ENCODE measurements around the gene INSRR.

The INSRR gene

DNA sequence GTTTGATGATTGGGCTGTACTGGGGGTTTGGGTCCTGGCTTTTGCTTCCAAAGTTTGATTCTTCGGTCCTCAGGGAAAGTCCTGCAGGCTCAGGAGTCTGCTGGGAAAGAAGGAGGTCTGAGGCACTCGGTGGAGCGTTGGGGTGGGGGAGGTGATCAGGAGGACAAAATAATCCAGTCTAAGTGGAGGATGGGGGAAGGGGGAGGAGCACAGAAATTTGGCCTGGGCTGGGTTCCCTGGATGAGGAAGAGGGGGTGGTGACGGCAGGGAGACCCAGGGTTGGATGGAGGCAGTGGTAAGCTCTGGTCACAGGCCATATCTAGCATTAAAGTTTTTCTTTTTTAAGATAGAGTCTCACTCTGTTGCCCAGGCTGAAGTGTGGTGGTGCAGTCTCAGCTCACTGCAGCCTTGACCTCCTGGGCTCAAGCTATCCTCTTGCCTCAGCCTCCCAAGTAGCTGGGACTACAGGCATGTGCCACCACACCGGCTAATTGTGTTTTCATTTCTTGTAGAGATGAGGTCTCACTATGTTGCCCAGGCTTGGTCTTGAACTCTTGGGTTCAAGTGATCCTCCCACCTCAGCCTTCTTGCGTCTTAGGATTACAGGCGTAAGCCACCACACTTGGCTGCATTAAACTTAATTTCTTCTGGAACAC, 49.1 kb downstream of the INSRR start:
- peaks cover 9% of the 10 kb centered on the region for H3K4me1 ChIP-seq (ENCODE audit: control insufficient read depth, insufficient read depth, low read length)
- H3K36me3 ChIP-seq (ENCODE audit: control insufficient read depth, insufficient read depth, low read length), result no peaks in the 10 kb centered on the region
- H3K4me3 ChIP-seq (ENCODE audit: low read length), result no peak overlapping the region
- H3K9ac ChIP-seq (ENCODE audit: low read length), result no peak overlapping the region
- no peak overlapping the region for H3K27ac ChIP-seq (ENCODE audit: low read depth, low read length)
- H3K27me3 ChIP-seq (ENCODE audit: control insufficient read depth, insufficient read depth, low read length), result no peaks in the 10 kb centered on the region

GRCh38 chr1:156809281-156809680, 49.6 kb downstream of the INSRR start:
- Histone ChIP-seq H3K27me3 (ENCODE audit: control insufficient read depth, insufficient read depth, low read length) (no peaks in the 10 kb centered on the region), H3K4me3 (ENCODE audit: low read length) (no peak overlapping the region), H3K36me3 (ENCODE audit: control insufficient read depth, insufficient read depth, low read length) (no peaks in the 10 kb centered on the region), H3K9ac (ENCODE audit: low read length) (no peak overlapping the region), H3K4me1 (ENCODE audit: control insufficient read depth, insufficient read depth, low read length) (peaks cover 9% of the 10 kb centered on the region), H3K27ac (ENCODE audit: low read depth, low read length) (no peak overlapping the region)

DNA sequence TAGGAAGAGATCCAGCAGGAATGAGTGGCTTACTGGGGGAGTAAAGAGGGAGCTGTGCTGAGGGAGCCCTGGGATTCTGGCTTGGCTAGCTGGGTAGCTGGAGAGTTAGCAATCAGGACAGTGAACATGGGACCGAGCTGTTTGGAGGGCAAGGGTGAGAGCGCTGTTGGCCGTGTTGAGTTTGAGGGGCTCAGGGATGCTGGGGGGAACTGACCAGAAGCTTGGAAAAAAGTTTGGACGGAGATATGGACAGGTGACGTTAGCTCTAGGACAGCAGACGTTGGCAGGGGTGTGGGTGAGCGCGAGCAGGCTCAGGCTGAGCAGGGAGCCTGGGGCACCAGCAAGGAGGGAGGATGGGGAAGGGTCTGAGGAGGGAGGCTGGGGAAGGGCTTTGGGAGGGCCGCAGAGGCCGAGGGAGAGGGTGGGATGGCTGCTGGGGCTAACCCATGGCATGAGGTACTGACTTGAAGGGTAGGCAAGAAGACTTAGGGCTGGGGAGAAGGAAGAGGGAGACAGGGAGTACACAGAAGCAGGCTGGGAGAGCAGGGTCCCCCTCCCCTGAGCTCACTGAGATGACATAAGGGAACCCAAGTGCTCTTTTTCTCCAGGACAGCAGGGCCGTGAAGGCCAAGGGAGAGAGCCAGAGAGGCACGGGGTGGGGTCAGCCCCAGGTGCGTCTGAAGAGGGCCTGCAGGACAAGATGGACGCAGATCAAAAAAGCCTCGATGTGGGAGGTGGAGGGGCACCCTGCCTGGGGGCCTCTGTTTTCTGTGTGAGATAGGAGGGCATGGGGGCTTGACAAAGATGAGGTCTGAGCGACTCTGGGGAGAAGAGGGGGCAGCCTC, 50.5 kb downstream of the INSRR start:
- Histone ChIP-seq H3K4me1 (ENCODE audit: control insufficient read depth, insufficient read depth, low read length) (peaks cover 9% of the 10 kb centered on the region), H3K4me3 (ENCODE audit: low read length) (no peak overlapping the region), H3K36me3 (ENCODE audit: control insufficient read depth, insufficient read depth, low read length) (no peaks in the 10 kb centered on the region), H3K27ac (ENCODE audit: low read depth, low read length) (no peak overlapping the region), H3K27me3 (ENCODE audit: control insufficient read depth, insufficient read depth, low read length) (no peaks in the 10 kb centered on the region), H3K9ac (ENCODE audit: low read length) (no peak overlapping the region)

DNA sequence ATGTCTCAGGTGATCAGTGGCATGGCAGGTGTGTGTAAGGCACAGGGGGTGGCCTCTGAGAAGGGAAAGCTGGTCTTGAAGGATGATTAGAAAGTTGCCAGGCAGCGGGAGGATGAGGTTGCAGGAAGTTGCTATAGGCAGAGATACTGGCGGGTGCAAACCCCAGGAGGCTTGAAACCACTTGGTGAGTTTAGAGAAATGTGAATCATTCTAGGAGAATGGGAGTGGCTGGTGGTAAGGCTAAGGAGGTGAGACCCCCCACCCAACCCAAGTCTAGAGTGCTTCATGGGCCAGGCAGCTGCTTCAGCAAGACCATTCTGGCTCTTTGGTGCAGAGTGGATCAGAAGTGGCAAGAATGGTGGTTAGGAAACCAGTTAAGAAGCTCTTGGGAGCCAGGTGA, 51.3 kb downstream of the INSRR start:
- Histone ChIP-seq H3K4me1 (ENCODE audit: control insufficient read depth, insufficient read depth, low read length) (peaks cover 9% of the 10 kb centered on the region), H3K4me3 (ENCODE audit: low read length) (no peak overlapping the region), H3K27ac (ENCODE audit: low read depth, low read length) (no peak overlapping the region), H3K36me3 (ENCODE audit: control insufficient read depth, insufficient read depth, low read length) (no peaks in the 10 kb centered on the region), H3K27me3 (ENCODE audit: control insufficient read depth, insufficient read depth, low read length) (no peaks in the 10 kb centered on the region), H3K9ac (ENCODE audit: low read length) (no peak overlapping the region)

DNA sequence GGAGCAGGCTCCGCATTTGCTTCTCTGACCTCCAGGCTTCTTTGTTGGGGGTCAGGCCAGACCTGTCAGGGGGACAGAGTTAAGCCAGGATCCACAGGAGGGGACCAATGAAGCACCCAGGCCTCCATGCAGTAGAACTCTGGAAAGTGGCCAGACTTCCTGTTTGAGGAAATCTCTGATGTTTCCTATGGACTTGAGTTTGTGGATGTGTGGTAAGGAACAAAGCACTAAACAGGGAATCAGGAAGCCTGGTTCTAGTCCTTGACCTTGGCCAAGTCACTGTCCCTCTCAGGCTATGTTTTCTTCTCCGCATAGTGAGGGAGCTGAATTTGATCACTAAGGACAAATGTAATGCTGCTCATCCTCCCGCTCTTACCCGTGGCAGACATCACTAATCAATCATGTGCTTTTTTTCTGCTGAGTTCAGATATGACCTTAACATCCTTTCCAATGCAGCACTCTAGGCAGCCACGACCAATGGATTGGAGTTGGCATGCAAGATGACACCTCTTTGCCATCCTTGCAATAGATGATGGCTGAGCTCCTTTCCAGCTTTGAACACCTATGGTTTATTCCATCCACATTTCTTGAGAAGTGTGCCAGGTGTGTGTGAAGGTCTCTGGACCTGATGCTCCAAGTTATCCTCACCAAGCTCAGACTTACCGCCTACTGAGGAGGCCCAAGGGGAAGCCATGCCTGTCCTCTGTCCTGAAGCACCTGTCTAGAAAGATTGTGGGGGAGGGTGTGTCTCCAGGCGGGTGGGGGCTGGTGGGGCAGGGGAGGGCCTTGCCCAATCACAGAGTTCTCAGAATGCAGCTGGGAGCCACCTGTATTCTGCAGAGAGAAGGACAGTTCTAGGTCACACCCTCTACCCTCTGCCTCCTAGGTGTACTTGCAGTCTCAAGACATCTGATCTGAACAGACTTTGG, 52.1 kb downstream of the INSRR start:
- Histone ChIP-seq H3K36me3 (ENCODE audit: control insufficient read depth, insufficient read depth, low read length) (no peaks in the 10 kb centered on the region), H3K4me1 (ENCODE audit: control insufficient read depth, insufficient read depth, low read length) (peaks cover 9% of the 10 kb centered on the region), H3K27me3 (ENCODE audit: control insufficient read depth, insufficient read depth, low read length) (no peaks in the 10 kb centered on the region), H3K4me3 (ENCODE audit: low read length) (no peak overlapping the region), H3K9ac (ENCODE audit: low read length) (no peak overlapping the region), H3K27ac (ENCODE audit: low read depth, low read length) (no peak overlapping the region)

DNA sequence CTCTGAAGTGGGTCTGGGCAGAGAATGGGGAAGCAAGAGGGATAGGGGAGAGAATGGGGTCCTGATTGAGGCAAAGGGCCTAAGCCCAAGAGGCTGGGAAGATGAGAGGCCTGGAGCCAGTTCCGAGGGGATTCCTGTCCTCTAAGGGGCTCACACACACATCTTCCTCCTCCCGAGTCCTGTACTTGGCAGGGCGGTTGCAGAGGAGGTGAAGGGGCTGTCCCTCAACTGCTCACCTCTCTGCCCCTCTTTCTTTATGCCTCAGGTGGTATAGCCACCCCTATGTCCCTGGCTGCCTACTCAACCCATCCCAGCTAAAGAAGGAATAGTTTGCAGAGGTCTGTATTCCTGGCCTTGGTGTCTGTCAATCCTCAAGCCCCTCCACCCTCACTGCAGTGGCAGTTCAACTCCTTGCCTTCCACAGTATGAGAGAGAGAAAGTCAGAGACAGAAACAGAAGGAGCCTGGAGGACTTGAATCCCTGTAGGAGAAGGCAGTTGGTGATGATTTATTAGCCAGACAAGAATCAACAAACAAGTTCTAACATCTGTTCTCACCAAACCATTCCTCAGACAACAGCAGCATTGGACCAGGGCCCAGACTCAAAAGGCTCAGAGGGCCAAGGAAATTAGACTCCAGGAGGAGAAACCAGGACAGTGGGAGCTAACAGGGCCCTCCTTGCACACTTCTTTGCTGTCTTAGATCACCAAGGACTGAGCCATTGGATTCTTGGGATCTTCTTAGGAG, 53.0 kb downstream of the INSRR start:
- Histone ChIP-seq H3K9ac (ENCODE audit: low read length) (no peak overlapping the region), H3K4me3 (ENCODE audit: low read length) (no peak overlapping the region), H3K27me3 (ENCODE audit: control insufficient read depth, insufficient read depth, low read length) (no peaks in the 10 kb centered on the region), H3K4me1 (ENCODE audit: control insufficient read depth, insufficient read depth, low read length) (peaks cover 9% of the 10 kb centered on the region), H3K27ac (ENCODE audit: low read depth, low read length) (peak overlapping the region; percentile 24), H3K36me3 (ENCODE audit: control insufficient read depth, insufficient read depth, low read length) (peaks cover under 1% of the 10 kb centered on the region)

DNA sequence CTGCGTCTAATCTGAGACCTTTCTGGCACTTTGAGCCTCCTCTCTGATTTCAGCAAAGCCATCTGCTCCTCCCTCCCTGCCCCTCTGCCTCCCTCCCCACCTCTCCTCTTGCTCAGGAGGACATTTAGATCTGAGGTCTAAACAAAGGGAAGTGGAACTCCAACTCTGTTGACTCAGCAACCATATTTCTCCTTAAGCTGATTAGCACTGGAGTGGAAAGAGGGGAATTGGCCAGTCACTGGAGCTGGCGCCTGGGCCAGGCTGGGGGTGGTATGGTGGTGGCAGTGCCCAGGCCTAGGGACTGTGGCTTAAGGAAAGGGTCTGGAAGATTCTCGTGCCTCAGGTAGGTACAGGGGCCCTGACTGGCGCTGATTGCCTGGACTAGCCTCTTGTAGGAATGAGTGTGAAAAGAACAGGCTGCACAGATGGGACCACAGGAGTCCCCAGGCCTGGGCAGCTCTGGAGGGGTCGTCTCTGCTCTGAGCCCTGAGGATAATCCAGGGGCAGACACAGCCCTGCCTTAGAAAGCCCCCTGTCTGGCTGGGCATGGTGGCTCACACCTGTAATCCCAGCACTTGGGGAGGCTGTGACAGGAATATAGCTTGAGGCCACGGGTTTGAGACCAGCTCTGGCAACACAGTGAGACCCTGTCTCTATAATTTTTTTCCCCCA, 54.2 kb downstream of the INSRR start:
- no peaks in the 10 kb centered on the region for H3K27me3 ChIP-seq (ENCODE audit: control insufficient read depth, insufficient read depth, low read length)
- H3K4me3 ChIP-seq (ENCODE audit: low read length), result no peak overlapping the region
- no peak overlapping the region for H3K27ac ChIP-seq (ENCODE audit: low read depth, low read length)
- no peak overlapping the region for H3K9ac ChIP-seq (ENCODE audit: low read length)
- H3K36me3 ChIP-seq (ENCODE audit: control insufficient read depth, insufficient read depth, low read length), result peaks cover 12% of the 10 kb centered on the region
- peaks cover 9% of the 10 kb centered on the region for H3K4me1 ChIP-seq (ENCODE audit: control insufficient read depth, insufficient read depth, low read length)

DNA sequence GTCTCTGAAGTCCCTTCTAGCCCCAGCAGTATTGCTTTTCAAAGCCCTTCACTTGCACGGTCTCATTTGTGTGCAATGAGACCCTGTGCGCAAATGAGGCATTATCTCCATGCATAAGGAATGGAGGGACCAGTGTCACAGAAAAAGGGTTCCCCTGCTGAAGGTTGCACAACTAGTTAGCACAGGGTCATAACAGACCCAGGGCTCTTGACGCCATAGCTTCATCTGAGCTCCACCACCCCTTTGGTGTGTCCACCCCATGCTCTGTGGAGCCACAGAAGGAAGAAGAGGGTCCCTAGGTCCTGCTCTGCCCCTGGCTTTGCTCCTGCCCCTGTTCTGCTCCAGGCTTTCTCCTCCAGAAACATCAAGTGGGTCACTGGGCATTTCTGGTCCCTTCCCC, 54.9 kb downstream of the INSRR start:
- Histone ChIP-seq H3K9ac (ENCODE audit: low read length) (no peak overlapping the region), H3K4me1 (ENCODE audit: control insufficient read depth, insufficient read depth, low read length) (peaks cover 9% of the 10 kb centered on the region), H3K27me3 (ENCODE audit: control insufficient read depth, insufficient read depth, low read length) (no peaks in the 10 kb centered on the region), H3K36me3 (ENCODE audit: control insufficient read depth, insufficient read depth, low read length) (peaks cover 14% of the 10 kb centered on the region), H3K27ac (ENCODE audit: low read depth, low read length) (no peak overlapping the region), H3K4me3 (ENCODE audit: low read length) (no peak overlapping the region)

DNA sequence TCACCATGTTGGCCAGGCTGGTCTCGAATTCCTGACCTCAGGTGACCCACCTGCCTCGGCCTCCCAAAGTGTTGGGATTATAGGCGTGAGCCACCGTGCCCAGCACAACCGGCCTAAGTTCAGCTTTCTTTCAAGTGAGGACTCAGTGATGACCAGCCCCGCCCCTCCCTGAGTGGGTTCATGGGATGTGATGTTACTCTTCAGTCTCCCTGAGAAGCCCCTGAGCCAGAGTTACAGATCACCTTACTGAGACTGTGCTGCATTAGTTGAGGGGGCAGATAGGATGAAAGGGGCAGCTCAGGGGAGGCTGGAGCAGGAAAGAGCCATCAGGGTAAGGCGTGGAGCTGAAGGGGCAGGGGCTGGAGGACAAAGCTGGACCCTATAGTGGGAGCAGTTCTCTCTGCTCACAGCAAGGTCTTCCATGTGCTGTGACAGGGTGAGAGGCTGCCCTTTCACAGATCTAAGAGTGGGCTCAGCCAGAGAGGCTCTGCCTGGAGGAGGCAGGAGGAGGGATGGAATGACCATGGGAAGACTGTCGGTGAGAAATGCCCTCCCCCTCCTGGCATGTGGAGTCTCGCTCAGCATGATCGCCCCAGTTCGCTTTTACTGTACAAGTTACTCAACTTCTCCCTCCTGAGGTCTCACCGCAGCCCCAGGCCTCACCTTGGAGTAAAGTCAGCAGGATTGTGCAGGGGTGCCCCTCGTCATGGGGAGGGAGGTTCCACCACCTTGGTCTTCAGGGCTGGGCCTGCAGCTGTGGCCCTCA, 55.6 kb downstream of the INSRR start:
- Histone ChIP-seq H3K36me3 (ENCODE audit: control insufficient read depth, insufficient read depth, low read length) (peaks cover 15% of the 10 kb centered on the region), H3K4me1 (ENCODE audit: control insufficient read depth, insufficient read depth, low read length) (peaks cover 9% of the 10 kb centered on the region), H3K27me3 (ENCODE audit: control insufficient read depth, insufficient read depth, low read length) (no peaks in the 10 kb centered on the region), H3K27ac (ENCODE audit: low read depth, low read length) (no peak overlapping the region), H3K9ac (ENCODE audit: low read length) (no peak overlapping the region), H3K4me3 (ENCODE audit: low read length) (no peak overlapping the region)

DNA sequence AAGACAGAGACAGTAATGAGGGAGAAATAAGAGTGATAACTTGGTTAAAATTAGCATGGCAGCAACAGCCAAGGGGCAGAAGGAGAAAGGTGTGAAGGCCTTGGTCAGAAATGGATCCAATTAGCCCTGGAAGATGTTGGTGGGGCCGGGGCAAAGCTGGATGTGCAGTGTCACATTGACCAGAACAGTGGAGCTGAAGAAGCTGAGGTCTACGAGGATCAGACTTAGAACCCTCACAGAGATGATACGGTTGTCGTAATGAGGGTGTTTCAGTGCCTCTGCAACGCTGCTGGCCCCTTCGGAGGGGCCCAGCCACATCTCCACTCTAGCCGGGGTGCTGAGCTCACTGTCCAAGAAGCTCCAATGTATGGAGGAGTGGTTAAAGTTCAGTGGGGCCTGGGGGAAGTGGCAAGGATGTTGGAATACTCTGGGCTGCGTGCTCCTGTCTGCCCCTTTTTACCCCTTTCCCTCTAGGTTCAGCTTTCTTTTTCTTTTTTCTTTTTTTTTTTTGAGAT, 56.4 kb downstream of the INSRR start:
- Histone ChIP-seq H3K36me3 (ENCODE audit: control insufficient read depth, insufficient read depth, low read length) (peaks cover 17% of the 10 kb centered on the region), H3K9ac (ENCODE audit: low read length) (no peak overlapping the region), H3K4me3 (ENCODE audit: low read length) (no peak overlapping the region), H3K4me1 (ENCODE audit: control insufficient read depth, insufficient read depth, low read length) (peaks cover 9% of the 10 kb centered on the region), H3K27me3 (ENCODE audit: control insufficient read depth, insufficient read depth, low read length) (no peaks in the 10 kb centered on the region), H3K27ac (ENCODE audit: low read depth, low read length) (no peak overlapping the region)

Measured in rectal smooth muscle tissue (tissue), 1 donor.